Measurements from ENCODE around the gene RPS19BP1.

Gene RPS19BP1

GRCh38 chr22:39562839-39563489, 30.4 kb upstream of the RPS19BP1 start:
- DNase-seq = no peak
- in situ Hi-C loops (cut with MboI; ENCODE audit: low pct_unique_long_range_greater_than_20kb, low sequenced_read_pairs) = no loop called here

- in situ Hi-C loops (cut with MboI; ENCODE audit: low pct_unique_long_range_greater_than_20kb, low sequenced_read_pairs) = no loop called here
- DNase-seq = no peak
Observed at GRCh38 chr22:39560127-39560526, 27.6 kb upstream of the RPS19BP1 start.

DNA sequence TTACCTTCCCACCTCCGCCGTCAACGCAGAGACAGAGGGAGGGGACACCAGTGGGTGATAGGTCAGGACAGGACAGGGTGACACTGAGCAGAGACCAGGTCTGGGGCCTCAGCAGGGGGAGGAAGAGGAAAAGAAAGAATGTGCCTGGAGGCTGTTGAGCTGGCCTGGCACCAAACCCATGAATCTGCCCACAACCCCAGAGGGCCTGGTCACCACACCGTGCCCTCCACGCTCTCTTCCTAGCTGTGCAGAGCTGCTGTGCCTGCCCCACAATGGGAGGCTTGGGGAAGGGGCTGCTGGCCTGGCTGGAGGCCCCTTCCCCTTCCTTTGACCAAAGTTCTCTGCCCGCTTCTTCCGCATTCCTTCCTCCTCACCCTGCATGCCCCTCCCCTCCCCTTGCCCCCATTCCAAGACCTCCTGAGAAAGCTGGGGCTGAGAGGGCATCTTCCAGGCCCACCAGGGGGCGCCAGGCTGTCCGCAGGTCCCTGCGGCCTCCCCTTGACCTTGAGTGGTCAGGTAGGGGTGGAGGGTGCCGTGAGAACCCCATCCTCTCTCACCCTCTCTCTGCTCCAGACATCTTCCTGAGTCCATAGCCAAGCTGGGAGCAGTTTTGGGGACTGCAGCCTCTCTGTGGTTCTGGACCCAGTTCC, 27.0 kb upstream of the RPS19BP1 start:
- DNase-seq = no peak
- in situ Hi-C loops (cut with MboI; ENCODE audit: low pct_unique_long_range_greater_than_20kb, low sequenced_read_pairs) = no loop called here

- in situ Hi-C loops (cut with MboI; ENCODE audit: low pct_unique_long_range_greater_than_20kb, low sequenced_read_pairs) = no loop called here
- no peak for DNase-seq
Observed at GRCh38 chr22:39558950-39559349, 26.4 kb upstream of the RPS19BP1 start.

GRCh38 chr22:39558254-39558727, 25.7 kb upstream of the RPS19BP1 start:
- no peak for DNase-seq
- in situ Hi-C loops (cut with MboI; ENCODE audit: low pct_unique_long_range_greater_than_20kb, low sequenced_read_pairs) = no loop called here

- DNase-seq = no peak
Observed at GRCh38 chr22:39556970-39557841, 24.7 kb upstream of the RPS19BP1 start.

GRCh38 chr22:39554151-39554550, 21.6 kb upstream of the RPS19BP1 start:
- in situ Hi-C loops (cut with MboI; ENCODE audit: low pct_unique_long_range_greater_than_20kb, low sequenced_read_pairs) = no loop called here
- no peak for DNase-seq

More at GRCh38 chr22:39556970-39557841, 24.7 kb upstream of the RPS19BP1 start:
- in situ Hi-C loops (cut with MboI; ENCODE audit: low pct_unique_long_range_greater_than_20kb, low sequenced_read_pairs) = no loop called here

DNA sequence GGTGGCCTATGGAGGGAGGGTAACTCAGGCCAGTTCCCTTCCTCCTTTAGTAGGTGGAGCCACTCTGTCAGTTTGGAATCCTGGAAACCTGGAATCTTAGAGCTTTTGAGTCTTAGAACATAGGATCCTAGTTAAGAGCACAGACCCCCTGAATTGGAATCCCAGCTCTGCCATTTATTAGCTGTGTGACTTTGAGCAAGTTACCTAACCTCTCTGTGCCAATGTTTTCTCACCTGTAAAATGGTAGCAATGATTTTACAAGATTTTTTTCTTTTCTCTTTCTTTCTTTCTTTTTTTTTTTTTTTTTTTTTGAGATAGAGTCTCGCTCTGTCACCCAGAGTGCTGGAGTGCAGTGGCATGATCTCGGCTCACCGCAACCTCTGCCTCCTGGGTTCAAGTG, 20.9 kb upstream of the RPS19BP1 start:
- DNase-seq = no peak
- in situ Hi-C loops (cut with MboI; ENCODE audit: low pct_unique_long_range_greater_than_20kb, low sequenced_read_pairs) = no loop called here

- in situ Hi-C loops (cut with MboI; ENCODE audit: low pct_unique_long_range_greater_than_20kb, low sequenced_read_pairs) = loop anchor here (10.0 to 25.0 kb wide), 2 partner anchors 477 to 790 kb away; partner anchors contain the start of gene ADSL
- DNase-seq = no peak
Observed at GRCh38 chr22:39547587-39547947, 15.0 kb upstream of the RPS19BP1 start.

- in situ Hi-C loops (cut with MboI; ENCODE audit: low pct_unique_long_range_greater_than_20kb, low sequenced_read_pairs) = loop anchor here (10.0 to 25.0 kb wide), 2 partner anchors 478 to 790 kb away; partner anchors contain the start of gene ADSL
- no peak for DNase-seq
Observed at GRCh38 chr22:39546889-39547586, 14.5 kb upstream of the RPS19BP1 start.

- in situ Hi-C loops (cut with MboI; ENCODE audit: low pct_unique_long_range_greater_than_20kb, low sequenced_read_pairs) = loop anchor here (10.0 to 25.0 kb wide), 2 partner anchors 479 to 792 kb away; partner anchors contain the start of gene ADSL
Observed at GRCh38 chr22:39545386-39546365, 13.1 kb upstream of the RPS19BP1 start.

GRCh38 chr22:39543095-39543494, 10.5 kb upstream of the RPS19BP1 start:
- in situ Hi-C loops (cut with MboI; ENCODE audit: low pct_unique_long_range_greater_than_20kb, low sequenced_read_pairs) = loop anchor here (10.0 to 25.0 kb wide), 2 partner anchors 482 to 794 kb away; partner anchors contain the start of gene ADSL
- DNase-seq = peak; percentile 49

More at GRCh38 chr22:39545386-39546365, 13.1 kb upstream of the RPS19BP1 start:
- peak; percentile 69 for DNase-seq

DNA sequence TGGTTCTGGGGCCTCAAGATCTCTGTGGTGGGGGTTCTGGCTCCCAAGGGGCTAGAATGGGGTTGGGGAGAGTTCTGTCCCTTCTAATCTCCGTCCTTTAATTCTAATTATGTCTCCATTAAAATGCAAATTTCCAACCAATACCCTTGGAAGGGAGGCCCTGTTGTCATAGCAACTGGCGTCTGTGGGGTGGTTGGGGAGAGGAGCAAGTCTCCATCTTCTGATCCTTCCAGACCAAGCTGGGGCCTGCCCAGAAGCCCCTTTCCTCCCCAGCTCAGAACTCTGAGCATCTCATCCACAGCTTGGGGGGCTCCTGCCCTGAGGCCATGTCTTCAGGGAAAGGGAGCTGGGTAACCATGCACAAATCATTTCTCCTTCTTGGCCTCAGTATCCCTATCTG, 5.4 kb upstream of the RPS19BP1 start:
- in situ Hi-C loops (cut with MboI; ENCODE audit: low pct_unique_long_range_greater_than_20kb, low sequenced_read_pairs) = loop anchor here (25.0 kb wide), 1 partner anchor 799 kb away; the partner anchor contains the start of gene ADSL
- no peak for DNase-seq

DNA sequence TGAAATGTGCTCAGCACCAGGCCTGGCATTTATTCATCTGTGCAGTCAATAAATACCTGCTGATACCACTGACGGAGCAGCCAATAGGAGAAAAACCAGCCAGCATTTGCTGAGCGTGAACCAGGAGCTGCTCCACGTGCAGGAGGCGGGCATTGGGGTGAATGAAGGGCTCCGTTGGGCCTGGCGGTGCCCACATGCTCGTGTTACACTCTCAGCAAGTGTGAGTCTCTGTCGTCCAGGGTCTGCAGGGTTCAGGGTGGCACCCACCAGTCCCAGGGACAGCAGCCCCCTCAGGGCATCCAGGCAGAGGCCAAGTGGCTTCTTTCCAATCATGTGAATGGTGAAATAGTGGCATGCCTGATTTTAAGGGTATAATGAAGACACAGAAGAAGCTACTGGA, 4.2 kb upstream of the RPS19BP1 start:
- no peak for DNase-seq
- in situ Hi-C loops (cut with MboI; ENCODE audit: low pct_unique_long_range_greater_than_20kb, low sequenced_read_pairs) = loop anchor here (25.0 kb wide), 1 partner anchor 801 kb away; the partner anchor contains the start of gene ADSL

DNA sequence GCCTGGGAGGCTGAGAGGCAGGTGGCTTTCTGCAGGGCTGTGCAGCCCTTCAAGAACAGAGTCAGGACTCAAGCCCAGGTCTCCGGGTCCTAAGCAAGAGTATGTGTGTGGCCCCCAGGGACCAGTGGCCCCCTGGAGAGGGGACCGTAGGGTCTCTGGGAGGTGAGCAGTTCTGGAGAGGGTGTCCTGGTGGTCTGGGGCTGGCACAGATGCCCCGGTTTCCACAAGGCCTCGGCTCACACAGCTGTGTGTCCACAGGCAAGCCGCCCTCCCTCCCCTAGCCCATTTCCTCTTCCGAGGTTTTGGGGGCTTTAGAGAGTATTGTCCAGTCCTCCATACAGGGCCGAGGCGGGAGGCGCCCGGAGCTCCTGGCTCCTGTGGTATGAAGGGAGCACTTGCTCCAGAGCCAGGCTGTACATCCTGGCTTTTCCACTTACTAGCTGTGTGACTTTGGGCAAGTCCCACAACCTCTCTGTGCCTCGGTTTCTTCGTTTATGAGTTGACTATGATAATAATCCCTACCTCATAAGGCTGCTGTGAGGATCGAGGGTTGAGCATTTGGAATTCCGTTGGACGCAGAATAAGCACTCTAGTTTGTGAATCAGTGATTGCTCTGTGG, 3.4 kb upstream of the RPS19BP1 start:
- DNase-seq = no peak
- in situ Hi-C loops (cut with MboI; ENCODE audit: low pct_unique_long_range_greater_than_20kb, low sequenced_read_pairs) = loop anchor here (25.0 kb wide), 1 partner anchor 801 kb away; the partner anchor contains the start of gene ADSL

GRCh38 chr22:39535357-39535725, 2.8 kb upstream of the RPS19BP1 start:
- DNase-seq = no peak

More at GRCh38 chr22:39535357-39535725, 2.8 kb upstream of the RPS19BP1 start:
- in situ Hi-C loops (cut with MboI; ENCODE audit: low pct_unique_long_range_greater_than_20kb, low sequenced_read_pairs) = loop anchor here (25.0 kb wide), 1 partner anchor 802 kb away; the partner anchor contains the start of gene ADSL

All from KBM-7 (cell line).